ENCODE data around the gene NLRP6. TPM values are rescaled to one million over a fixed set of nuclear protein-coding genes. Genes with fewer than 3 reads are reported as not detected.

Gene NLRP6
- total and polyA plus RNA-seq, 9 donors, result 0.02 to 1.1 (median 0.20) TPM; not detected in 3

GRCh38 chr11:293271-293851 lies 15.2 kb downstream of the NLRP6 start:
- TF ChIP-seq EP300 (IDR thresholded peaks at IDR 0.05) (no peak), CTCF (IDR thresholded peaks at IDR 0.05) (no peak), POLR2A (IDR thresholded peaks at IDR 0.05) (no peak)
- H3K27me3 ChIP-seq, result no peaks in the 10 kb centered on the region
- intact Hi-C loops (cut with DNase I), result loop anchor here in 2 of 4 donors (5.0 kb wide), 2 partner anchors 74 to 84 kb away; partner anchors contain the start of gene B4GALNT4 (in 1 of the 2)
- WGBS, 3 donors, result 77 to 83% (median 81%) methylated on average over 16 to 18 of the region's 18 CpGs
- H3K36me3 ChIP-seq, result no peaks in the 10 kb centered on the region
- no peak overlapping the region for H3K27ac ChIP-seq
- H3K4me1 ChIP-seq (ENCODE audit: insufficient read depth), result no peaks in the 10 kb centered on the region
- H3K9me3 ChIP-seq, result no peaks in the 10 kb centered on the region
- no peak overlapping the region for H3K4me3 ChIP-seq
- DNase-seq, result peak in 2 of 5 donors; percentile 13 to 32

GRCh38 chr11:293852-294661 lies 15.8 kb downstream of the NLRP6 start:
- DNase-seq, result peak in 2 of 5 donors; percentile 21 to 40

GRCh38 chr11:294780-295179 lies 16.6 kb downstream of the NLRP6 start:
- Histone ChIP-seq H3K4me3 (no peak overlapping the region), H3K36me3 (no peaks in the 10 kb centered on the region), H3K27me3 (no peaks in the 10 kb centered on the region), H3K4me1 (ENCODE audit: insufficient read depth) (no peaks in the 10 kb centered on the region), H3K9me3 (no peaks in the 10 kb centered on the region), H3K27ac (no peak overlapping the region)
- intact Hi-C loops (cut with DNase I), result loop anchor here in 2 of 4 donors (5.0 kb wide), 3 partner anchors 73 to 218 kb away; partner anchors contain the start of gene B4GALNT4 (in 1 of the 2)
- TF ChIP-seq CTCF (IDR thresholded peaks at IDR 0.05) (no peak), EP300 (IDR thresholded peaks at IDR 0.05) (no peak), POLR2A (IDR thresholded peaks at IDR 0.05) (no peak)
- peak in 2 of 5 donors; percentile 17 to 46 for DNase-seq
- 82 to 89% (median 86%) methylated on average over 16 of the region's 16 CpGs for WGBS, 3 donors

More at GRCh38 chr11:293852-294661, 15.8 kb downstream of the NLRP6 start:
- H3K27ac ChIP-seq, result no peak overlapping the region
- H3K4me1 ChIP-seq (ENCODE audit: insufficient read depth), result no peaks in the 10 kb centered on the region
- H3K36me3 ChIP-seq, result no peaks in the 10 kb centered on the region
- WGBS, 3 donors, result 80 to 81% (median 80%) methylated on average over 21 to 27 of the region's 27 CpGs
- H3K27me3 ChIP-seq, result no peaks in the 10 kb centered on the region
- H3K9me3 ChIP-seq, result no peaks in the 10 kb centered on the region
- intact Hi-C loops (cut with DNase I), result loop anchor here in 2 of 4 donors (5.0 kb wide), 2 partner anchors 73 to 83 kb away; partner anchors contain the start of gene B4GALNT4 (in 1 of the 2)
- H3K4me3 ChIP-seq, result no peak overlapping the region
- TF ChIP-seq POLR2A (IDR thresholded peaks at IDR 0.05), result no peak
- no peak for TF ChIP-seq CTCF (IDR thresholded peaks at IDR 0.05)
- no peak for TF ChIP-seq EP300 (IDR thresholded peaks at IDR 0.05)

GRCh38 chr11:295351-296170 lies 17.4 kb downstream of the NLRP6 start:
- H3K27ac ChIP-seq, result no peak overlapping the region
- WGBS, 3 donors, result 42 to 56% (median 54%) methylated on average over 26 of the region's 26 CpGs
- H3K27me3 ChIP-seq, result no peaks in the 10 kb centered on the region
- DNase-seq, result peak in 3 of 5 donors; percentile 19 to 75 (median 51)
- no peak overlapping the region for H3K4me3 ChIP-seq
- no peaks in the 10 kb centered on the region for H3K36me3 ChIP-seq
- intact Hi-C loops (cut with DNase I), result loop anchor here in 1 of 4 donors (5.0 kb wide), 1 partner anchor 217 kb away; no protein-coding TSS in a partner anchor
- H3K4me1 ChIP-seq (ENCODE audit: insufficient read depth), result no peaks in the 10 kb centered on the region
- TF ChIP-seq CTCF (IDR thresholded peaks at IDR 0.05), result no peak
- no peak for TF ChIP-seq EP300 (IDR thresholded peaks at IDR 0.05)
- no peak for TF ChIP-seq POLR2A (IDR thresholded peaks at IDR 0.05)
- no peaks in the 10 kb centered on the region for H3K9me3 ChIP-seq
